Measurements from ENCODE around the gene DDX46.
"Not testable (repeated sequence)": the region's sequence is repeated elsewhere in the genome, so short reads cannot be mapped to it uniquely, and the experiment has no call there.

The DDX46 gene

GRCh38 chr5:134840811-134841210 is 82.2 kb downstream of the DDX46 start:
- no peak for TF ChIP-seq CTCF (IDR thresholded peaks at IDR 0.05; ENCODE audit: low read depth, low read length, missing control alignments)
- no peak for DNase-seq (ENCODE audit: extremely low read depth, low read depth)
- no peak overlapping the region for H3K4me3 ChIP-seq (replicated peaks; ENCODE audit: low read depth, low read length)

- DNase-seq (ENCODE audit: extremely low read depth, low read depth), result no peak
- no peak overlapping the region for H3K4me3 ChIP-seq (replicated peaks; ENCODE audit: low read depth, low read length)
- TF ChIP-seq CTCF (IDR thresholded peaks at IDR 0.05; ENCODE audit: low read depth, low read length, missing control alignments), result no peak
Measured at GRCh38 chr5:134844252-134844651, 85.7 kb downstream of the DDX46 start.

- no peak for TF ChIP-seq CTCF (IDR thresholded peaks at IDR 0.05; ENCODE audit: low read depth, low read length, missing control alignments)
- peak overlapping the region; percentile 86 for H3K4me3 ChIP-seq (replicated peaks; ENCODE audit: low read depth, low read length)
- no peak for DNase-seq (ENCODE audit: extremely low read depth, low read depth)
Measured at GRCh38 chr5:134845335-134845851, 86.8 kb downstream of the DDX46 start.

GRCh38 chr5:134845852-134846640 is 87.5 kb downstream of the DDX46 start, which contains the start of gene C5orf24:
Gene C5orf24 (plus strand): TSS chr5:134845968. CDS start chr5:134854901, 8,933 bp downstream.
- TF ChIP-seq CTCF (IDR thresholded peaks at IDR 0.05; ENCODE audit: low read depth, low read length, missing control alignments), result no peak
- peak; percentile 85 for DNase-seq (ENCODE audit: extremely low read depth, low read depth)
- H3K4me3 ChIP-seq (replicated peaks; ENCODE audit: low read depth, low read length), result peak within 1 kb of the TSS; percentile 86

- DNase-seq (ENCODE audit: extremely low read depth, low read depth), result no peak
- H3K4me3 ChIP-seq (replicated peaks; ENCODE audit: low read depth, low read length), result peak overlapping the region; percentile 86
- TF ChIP-seq CTCF (IDR thresholded peaks at IDR 0.05; ENCODE audit: low read depth, low read length, missing control alignments), result no peak
Measured at GRCh38 chr5:134846641-134846960, 88.0 kb downstream of the DDX46 start.

GRCh38 chr5:134849434-134849933 is 90.9 kb downstream of the DDX46 start:
- not testable (repeated sequence) for DNase-seq (ENCODE audit: extremely low read depth, low read depth); H3K4me3 ChIP-seq (replicated peaks; ENCODE audit: low read depth, low read length)

GRCh38 chr5:134851307-134851923 is 92.8 kb downstream of the DDX46 start:
- no peak overlapping the region for H3K4me3 ChIP-seq (replicated peaks; ENCODE audit: low read depth, low read length)
- no peak for DNase-seq (ENCODE audit: extremely low read depth, low read depth)
- peak; percentile 45 for TF ChIP-seq CTCF (IDR thresholded peaks at IDR 0.05; ENCODE audit: low read depth, low read length, missing control alignments)

- not testable (repeated sequence) for H3K4me3 ChIP-seq (replicated peaks; ENCODE audit: low read depth, low read length); DNase-seq (ENCODE audit: extremely low read depth, low read depth)
Measured at GRCh38 chr5:134856465-134856864, 97.9 kb downstream of the DDX46 start.
